ENCODE measurements around the gene FLOT2. TPM values are rescaled to one million over a fixed set of nuclear protein-coding genes. Genes with fewer than 3 reads are reported as not detected.

Gene FLOT2
- total and polyA plus RNA-seq, 3 donors from 2014 or later: 20.9 to 33.2 (median 31.3) TPM

- Histone ChIP-seq H3K4me3 (no peak overlapping the region), H3K27ac (no peak overlapping the region), H3K4me1 (peaks cover 30% of the 10 kb centered on the region), H3K9me3 (no peaks in the 10 kb centered on the region), H3K36me3 (ENCODE audit: low read depth, missing control alignments) (no peaks in the 10 kb centered on the region), H3K27me3 (no peaks in the 10 kb centered on the region)
- intact Hi-C loops (cut with DNase I; ENCODE audit: low total_unique reads): no loop called here
- no peak for TF ChIP-seq POLR2A (IDR thresholded peaks at IDR 0.05)
- TF ChIP-seq, protein P1, sequence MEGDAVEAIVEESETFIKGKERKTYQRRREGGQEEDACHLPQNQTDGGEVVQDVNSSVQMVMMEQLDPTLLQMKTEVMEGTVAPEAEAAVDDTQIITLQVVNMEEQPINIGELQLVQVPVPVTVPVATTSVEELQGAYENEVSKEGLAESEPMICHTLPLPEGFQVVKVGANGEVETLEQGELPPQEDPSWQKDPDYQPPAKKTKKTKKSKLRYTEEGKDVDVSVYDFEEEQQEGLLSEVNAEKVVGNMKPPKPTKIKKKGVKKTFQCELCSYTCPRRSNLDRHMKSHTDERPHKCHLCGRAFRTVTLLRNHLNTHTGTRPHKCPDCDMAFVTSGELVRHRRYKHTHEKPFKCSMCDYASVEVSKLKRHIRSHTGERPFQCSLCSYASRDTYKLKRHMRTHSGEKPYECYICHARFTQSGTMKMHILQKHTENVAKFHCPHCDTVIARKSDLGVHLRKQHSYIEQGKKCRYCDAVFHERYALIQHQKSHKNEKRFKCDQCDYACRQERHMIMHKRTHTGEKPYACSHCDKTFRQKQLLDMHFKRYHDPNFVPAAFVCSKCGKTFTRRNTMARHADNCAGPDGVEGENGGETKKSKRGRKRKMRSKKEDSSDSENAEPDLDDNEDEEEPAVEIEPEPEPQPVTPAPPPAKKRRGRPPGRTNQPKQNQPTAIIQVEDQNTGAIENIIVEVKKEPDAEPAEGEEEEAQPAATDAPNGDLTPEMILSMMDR (IDR thresholded peaks at IDR 0.05): no peak
- 89 to 91% methylated on average over 2 of the region's 2 CpGs for WGBS, 2 donors
- no peak for DNase-seq
Observed at GRCh38 chr17:28942925-28943324, 45.4 kb upstream of the FLOT2 start.

DNA sequence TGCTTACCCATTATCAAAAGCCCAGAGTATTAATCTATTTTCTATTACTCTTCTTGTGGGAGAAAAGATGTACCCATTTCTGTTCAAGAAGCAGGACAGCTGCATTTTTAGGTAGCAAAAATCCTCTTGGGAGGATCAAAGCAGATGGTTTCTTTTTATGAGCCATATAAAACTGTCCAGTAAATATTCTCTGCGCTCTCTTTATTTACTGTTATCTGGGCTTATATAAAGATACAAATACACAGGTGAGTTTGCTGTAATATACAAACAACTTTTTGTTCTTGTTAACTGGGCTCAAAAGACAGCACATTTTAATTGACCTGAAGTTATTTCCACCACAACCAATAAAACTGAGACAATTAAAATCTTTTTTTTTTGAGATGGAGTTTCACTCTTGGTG is 43.7 kb upstream of the FLOT2 start:
- Histone ChIP-seq H3K4me3 (no peak overlapping the region), H3K9me3 (no peaks in the 10 kb centered on the region), H3K4me1 (peaks cover 33% of the 10 kb centered on the region), H3K36me3 (ENCODE audit: low read depth, missing control alignments) (no peaks in the 10 kb centered on the region), H3K27ac (no peak overlapping the region), H3K27me3 (no peaks in the 10 kb centered on the region)
- TF ChIP-seq POLR2A (IDR thresholded peaks at IDR 0.05): no peak
- TF ChIP-seq, protein P1 (IDR thresholded peaks at IDR 0.05): no peak
- 79 to 87% methylated on average over 1 of the region's 1 CpG for WGBS, 2 donors
- intact Hi-C loops (cut with DNase I; ENCODE audit: low total_unique reads): no loop called here
- DNase-seq: no peak

- no peak for TF ChIP-seq POLR2A (IDR thresholded peaks at IDR 0.05)
- TF ChIP-seq, protein P1 (IDR thresholded peaks at IDR 0.05): no peak
- no peak for DNase-seq
- H3K27ac ChIP-seq: no peak overlapping the region
Observed at GRCh38 chr17:28940675-28941074, 43.1 kb upstream of the FLOT2 start.

DNA sequence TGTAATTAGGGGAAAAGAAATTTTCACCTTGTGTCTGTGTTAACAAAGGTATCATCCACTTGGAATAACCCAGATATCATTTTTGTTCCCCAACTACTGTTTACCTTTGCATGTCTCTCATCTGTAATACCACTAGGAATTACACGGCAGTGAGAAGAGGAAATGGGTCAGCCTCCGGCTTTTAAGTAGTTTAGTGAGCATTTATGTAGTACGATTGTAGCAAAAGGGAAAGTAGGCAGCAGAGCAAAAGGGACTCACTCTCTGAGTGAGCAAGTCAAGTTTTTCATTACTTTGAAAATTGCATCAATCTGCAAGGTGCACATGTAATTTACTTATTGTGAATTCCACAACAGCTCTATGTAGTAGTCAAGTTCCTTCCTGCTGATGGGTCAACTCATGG is 42.6 kb upstream of the FLOT2 start:
- intact Hi-C loops (cut with DNase I; ENCODE audit: low total_unique reads): no loop called here
- TF ChIP-seq, protein P1 (IDR thresholded peaks at IDR 0.05): no peak
- TF ChIP-seq POLR2A (IDR thresholded peaks at IDR 0.05): no peak
- H3K4me3 ChIP-seq: no peak overlapping the region
- H3K36me3 ChIP-seq (ENCODE audit: low read depth, missing control alignments): no peaks in the 10 kb centered on the region
- 49 to 61% methylated on average over 3 of the region's 3 CpGs for WGBS, 2 donors
- DNase-seq: no peak
- H3K27ac ChIP-seq: no peak overlapping the region
- no peaks in the 10 kb centered on the region for H3K27me3 ChIP-seq
- peaks cover 24% of the 10 kb centered on the region for H3K4me1 ChIP-seq
- H3K9me3 ChIP-seq: no peaks in the 10 kb centered on the region

More at GRCh38 chr17:28940675-28941074, 43.1 kb upstream of the FLOT2 start:
- 37 to 50% methylated on average over 3 of the region's 3 CpGs for WGBS, 2 donors
- H3K27me3 ChIP-seq: no peaks in the 10 kb centered on the region
- intact Hi-C loops (cut with DNase I; ENCODE audit: low total_unique reads): no loop called here
- no peaks in the 10 kb centered on the region for H3K36me3 ChIP-seq (ENCODE audit: low read depth, missing control alignments)
- peaks cover 29% of the 10 kb centered on the region for H3K4me1 ChIP-seq
- H3K9me3 ChIP-seq: no peaks in the 10 kb centered on the region
- H3K4me3 ChIP-seq: no peak overlapping the region

DNA sequence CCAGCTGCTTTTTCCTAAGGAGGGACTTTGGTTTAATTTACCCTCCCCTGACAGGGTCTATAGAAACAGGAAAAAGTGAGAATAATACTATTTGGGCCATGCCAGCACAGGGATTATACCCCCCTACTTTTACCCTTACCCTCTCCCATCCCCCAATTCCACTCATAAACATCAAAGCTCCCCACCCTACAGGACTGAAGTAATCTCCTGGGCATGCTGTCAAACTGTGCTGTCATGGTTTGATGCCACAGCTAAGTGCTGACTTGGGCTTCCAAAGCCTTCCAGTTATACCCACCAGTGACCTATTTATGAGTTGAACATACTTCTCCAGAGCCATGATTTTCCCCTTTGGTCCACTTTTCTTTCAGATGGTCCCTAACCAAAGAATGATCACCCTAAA is 41.0 kb upstream of the FLOT2 start:
- Histone ChIP-seq H3K36me3 (ENCODE audit: low read depth, missing control alignments) (no peaks in the 10 kb centered on the region), H3K9me3 (no peaks in the 10 kb centered on the region), H3K4me1 (peaks cover 20% of the 10 kb centered on the region), H3K4me3 (no peak overlapping the region), H3K27ac (no peak overlapping the region), H3K27me3 (no peaks in the 10 kb centered on the region)
- intact Hi-C loops (cut with DNase I; ENCODE audit: low total_unique reads): no loop called here
- no peak for DNase-seq
- TF ChIP-seq POLR2A (IDR thresholded peaks at IDR 0.05): no peak
- TF ChIP-seq, protein P1 (IDR thresholded peaks at IDR 0.05): no peak
